HG03442 (cell line): Measurements from ENCODE around the gene PAM.
"Not testable (repeated sequence)": the region's sequence is repeated elsewhere in the genome, so short reads cannot be mapped to it uniquely, and the experiment has no call there.

Experiments used
- ATAC-seq: cut with Tn5 transposase; IDR thresholded peaks from one replicate; pipeline ENCODE4 v1.9.1; 2021; ENCODE audit warnings: mild to moderate bottlenecking, moderate library complexity; ENCODE audit not compliant: unreplicated experiment

The PAM gene

GRCh38 chr5:102891175-102891574 lies 136.1 kb downstream of the PAM start:
- no peak for ATAC-seq

DNA sequence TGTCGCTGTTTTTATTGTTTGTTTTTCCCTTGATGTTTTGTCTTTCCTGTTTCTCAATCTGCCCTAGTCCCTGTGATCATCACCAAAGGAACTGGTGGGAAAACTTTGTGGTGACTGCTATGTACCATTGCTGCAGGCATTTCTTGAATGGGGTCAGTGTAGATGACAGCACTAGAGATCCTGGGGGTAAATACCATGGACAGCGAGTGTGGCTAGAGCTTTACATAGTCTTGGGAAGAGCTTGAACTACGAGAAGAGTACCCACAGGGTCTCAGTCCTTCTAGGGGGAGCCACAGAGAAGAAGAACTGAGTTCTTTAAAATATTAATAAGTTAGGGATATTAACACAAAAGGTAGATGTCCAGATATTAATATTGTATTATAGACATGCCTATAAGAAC lies 138.8 kb downstream of the PAM start:
- no peak for ATAC-seq

- no peak for ATAC-seq
Observed at GRCh38 chr5:102895234-102895633, 140.1 kb downstream of the PAM start.

DNA sequence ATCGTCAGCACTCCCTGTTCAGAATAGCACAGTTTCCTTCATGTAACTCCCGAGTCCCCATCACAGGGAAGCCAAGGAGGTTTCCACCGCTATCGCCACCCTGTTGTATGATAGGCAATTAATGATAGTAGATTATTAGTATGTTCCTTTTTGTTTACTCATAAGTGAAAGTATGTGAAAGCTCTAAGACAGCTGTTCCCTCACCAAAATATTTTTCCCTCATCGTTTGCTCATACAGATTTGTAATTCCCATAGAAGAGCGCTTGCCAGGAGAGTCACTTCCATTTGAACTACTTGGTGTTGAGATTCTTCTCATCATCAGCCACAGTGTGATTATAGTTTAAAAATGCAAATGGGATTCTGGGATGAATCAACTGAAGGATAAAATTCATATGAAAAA lies 140.9 kb downstream of the PAM start:
- no peak for ATAC-seq

GRCh38 chr5:102901424-102902134 lies 146.5 kb downstream of the PAM start:
- ATAC-seq: no peak

DNA sequence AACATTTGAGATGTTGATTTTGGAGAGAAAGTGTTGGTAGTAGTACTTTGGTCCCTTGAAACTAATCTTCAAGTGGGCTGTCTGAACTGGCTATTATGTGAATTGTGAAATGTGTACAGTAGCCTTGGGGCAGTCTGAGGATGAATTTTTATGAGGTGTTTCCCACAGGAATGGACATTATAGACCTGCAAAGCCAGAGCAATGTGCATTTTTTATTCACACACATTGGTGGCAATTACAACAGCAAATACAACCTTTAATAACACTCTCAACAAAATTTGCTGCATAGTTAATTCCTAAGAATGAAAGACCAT lies 147.0 kb downstream of the PAM start:
- no peak for ATAC-seq

GRCh38 chr5:102902647-102903046 lies 147.5 kb downstream of the PAM start:
- no peak for ATAC-seq

DNA sequence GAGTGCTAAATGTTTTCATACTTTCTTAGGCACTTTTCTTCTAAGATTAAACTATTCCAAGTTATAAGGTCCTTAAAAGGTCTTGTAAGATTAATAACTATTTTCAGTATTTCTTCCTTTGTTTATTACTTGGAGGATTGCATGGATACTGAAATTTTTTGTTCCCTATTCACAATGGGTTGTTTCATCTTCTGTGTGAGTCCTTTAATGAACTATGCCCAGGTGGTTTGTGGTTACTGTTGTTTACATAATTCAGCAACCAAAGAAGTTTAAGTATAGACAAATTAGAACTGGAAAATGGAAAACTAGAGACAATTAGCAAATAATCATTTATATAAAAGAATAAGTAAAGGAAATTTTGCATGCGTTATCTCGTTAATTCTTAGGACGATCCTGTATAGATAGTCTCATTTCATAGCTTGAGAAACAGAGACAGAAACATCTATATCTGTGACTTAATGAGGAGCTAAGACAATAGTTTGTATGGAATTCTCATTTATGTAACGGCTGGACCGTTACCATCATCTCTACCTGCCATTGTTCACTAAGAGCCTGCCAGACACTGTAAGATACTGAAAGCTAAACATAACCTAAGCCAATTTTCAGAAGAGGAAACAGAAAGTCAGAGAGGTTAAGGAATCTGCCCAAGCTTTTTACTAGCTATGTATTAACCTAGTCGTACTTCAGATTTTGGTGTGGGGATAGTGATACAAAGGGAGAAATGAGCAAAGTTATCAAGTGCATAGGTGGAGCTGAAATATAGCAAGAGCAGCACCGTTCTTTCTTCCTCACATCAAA lies 148.2 kb downstream of the PAM start:
- ATAC-seq: no peak

- ATAC-seq: no peak
Observed at GRCh38 chr5:102905056-102905455, 150.0 kb downstream of the PAM start.

- not testable (repeated sequence) for ATAC-seq
Observed at GRCh38 chr5:102907099-102907498, 152.0 kb downstream of the PAM start.

DNA sequence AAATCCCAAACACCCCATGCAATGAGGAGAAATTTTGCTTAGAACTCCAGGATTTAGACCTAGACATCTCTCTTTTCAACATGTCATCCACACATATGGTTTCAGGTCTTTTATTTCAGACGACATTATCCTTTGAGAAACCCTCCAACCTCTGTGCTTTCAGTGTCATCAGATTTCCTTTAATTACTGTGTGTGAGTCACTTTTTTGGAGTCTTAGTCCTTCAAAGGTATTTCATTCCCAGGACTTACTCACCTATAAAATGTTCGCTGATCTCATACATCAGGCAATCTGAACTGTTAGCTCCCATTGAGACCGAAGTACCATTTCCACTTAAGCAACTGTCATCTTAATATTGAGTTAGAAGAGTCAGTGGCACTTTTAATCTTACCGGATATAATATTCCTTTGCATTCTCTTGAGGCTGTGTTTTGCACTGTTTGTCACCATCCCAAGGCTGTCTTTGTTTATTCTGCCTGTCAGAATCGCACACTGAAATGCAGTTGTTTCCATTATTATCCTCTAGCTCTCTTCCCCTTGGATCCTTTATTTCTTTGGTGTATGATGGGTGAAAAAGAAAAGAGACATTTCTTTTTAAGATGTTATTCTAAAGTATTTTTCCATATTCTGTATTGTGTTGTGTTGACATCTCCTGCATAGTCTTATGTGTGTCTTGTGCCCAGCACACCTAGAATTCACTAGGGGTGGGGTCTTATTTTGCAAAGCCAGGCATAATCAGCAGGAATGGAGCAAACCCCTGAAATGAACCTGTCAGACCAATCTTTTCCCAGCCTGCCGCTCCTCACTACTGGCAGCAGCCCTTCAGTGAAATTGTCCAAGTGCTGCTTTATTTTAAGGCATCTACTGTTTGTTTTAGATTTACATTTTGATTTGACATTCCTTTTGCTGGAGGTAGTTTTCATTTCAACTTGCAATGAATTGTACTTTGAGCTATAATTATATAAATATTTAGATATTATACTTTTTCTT lies 155.4 kb downstream of the PAM start:
- ATAC-seq: no peak

DNA sequence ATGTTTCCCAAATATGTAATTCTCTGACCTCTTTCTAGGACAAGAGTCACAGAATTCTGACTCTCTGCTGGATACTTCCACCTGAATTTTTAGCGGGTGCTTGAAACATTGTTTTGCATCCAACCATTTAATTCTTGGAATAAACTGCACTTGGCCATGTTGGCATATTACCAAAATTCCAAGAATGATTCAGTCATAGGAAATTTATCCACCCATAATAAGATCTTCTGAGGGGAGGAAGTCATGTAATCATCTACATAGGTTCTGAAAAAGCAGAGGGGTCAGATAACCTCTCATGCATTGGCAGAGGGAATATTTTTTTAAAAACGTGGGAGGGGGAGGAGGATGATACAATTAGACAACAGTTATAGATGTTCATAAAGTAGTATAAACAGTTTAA lies 156.9 kb downstream of the PAM start:
- ATAC-seq: no peak

DNA sequence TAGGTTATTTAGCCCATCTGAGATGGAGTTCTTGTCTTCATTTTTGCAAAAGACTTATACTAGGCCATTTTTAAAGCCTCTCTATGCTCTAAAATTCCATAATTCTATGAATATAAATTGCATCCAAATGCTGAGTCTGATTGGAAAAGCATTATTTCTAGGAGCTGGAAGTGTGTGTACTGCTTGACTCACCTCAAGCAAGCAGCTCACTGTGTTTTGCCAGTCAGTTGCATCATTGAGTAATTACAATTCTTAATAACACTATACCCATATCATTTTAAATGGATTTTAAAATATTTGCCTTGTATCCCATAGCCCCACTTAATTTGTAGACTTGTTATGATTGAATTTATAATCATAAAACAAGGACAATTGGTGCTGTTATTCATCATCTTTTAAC lies 161.0 kb downstream of the PAM start:
- ATAC-seq: no peak

DNA sequence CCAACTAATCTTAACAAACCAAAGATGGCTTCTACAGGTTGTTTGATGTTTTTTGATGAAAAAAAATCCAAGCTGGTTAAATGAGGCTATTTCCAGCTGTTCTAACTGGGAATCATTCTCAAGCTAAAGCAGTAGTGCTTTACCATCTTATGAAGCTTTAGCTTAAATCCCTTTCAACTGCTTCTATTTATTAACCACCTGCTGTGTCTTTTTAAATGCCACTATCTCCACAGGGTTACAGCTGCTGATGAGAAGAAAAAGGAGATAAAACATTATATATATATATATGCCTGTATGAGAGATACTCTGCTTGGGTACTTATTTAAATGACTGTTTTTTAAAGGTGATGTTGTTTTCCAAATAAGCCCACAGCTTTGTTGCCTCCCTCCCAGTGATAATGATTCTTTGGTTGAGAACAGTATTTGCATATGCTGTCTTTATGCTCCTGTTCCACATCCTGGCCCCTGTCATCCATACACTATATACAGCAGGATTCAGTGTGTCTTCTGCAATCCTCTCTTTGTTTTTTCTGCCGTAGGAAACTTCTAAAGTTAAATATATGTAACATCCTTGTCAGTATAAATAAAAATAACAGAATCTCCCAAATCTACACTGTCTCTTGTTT lies 164.0 kb downstream of the PAM start:
- ATAC-seq: no peak

DNA sequence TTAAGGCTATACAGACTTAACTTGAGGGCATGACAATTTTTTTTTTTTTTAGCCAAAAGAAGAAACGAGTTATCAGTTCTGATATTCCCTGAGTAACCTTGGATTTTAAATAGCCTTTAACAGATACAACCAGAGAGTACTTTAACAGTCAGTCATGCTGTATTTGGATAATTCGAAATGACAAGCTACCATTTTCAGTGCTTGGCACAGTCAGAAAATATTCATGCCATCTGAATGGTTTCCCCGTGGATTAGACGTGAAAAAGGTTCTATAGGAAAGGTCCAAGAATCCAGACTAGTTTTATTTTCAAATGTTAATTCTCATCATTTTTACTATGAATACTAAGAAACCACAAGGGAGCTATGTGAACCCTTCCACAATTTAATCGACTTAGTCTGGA lies 165.7 kb downstream of the PAM start:
- no peak for ATAC-seq

DNA sequence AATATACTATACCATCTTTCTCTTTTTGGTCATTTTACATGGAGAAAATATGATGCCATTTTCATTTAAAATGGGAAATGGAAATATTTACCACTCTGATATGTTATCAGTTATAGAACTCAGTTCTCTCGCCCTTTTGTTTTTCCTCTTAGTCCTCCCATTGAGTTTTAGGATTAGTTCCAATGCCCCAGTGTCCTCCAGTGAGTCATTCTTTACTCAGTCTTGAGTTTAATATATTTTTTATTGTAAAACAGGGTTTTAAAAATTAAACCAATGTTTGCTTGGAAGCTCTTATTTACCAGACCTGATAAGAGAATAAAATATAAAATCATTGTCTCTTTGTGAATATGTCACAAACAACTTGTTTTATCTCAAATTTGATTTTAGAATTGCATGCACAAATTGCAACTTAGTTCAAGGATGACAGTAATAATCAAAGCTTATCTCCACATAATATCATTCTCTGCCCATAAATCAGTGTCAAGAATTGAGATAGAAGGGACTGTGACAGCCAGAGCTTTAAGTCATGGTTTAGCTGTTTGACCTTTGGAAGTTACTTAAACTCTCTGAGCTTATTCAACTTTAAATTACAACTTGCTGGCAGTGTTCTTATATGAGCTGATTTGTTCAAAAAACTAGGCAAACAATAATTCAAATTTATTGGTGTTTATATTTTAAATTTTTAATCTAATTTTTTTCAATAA lies 166.4 kb downstream of the PAM start:
- ATAC-seq: no peak

DNA sequence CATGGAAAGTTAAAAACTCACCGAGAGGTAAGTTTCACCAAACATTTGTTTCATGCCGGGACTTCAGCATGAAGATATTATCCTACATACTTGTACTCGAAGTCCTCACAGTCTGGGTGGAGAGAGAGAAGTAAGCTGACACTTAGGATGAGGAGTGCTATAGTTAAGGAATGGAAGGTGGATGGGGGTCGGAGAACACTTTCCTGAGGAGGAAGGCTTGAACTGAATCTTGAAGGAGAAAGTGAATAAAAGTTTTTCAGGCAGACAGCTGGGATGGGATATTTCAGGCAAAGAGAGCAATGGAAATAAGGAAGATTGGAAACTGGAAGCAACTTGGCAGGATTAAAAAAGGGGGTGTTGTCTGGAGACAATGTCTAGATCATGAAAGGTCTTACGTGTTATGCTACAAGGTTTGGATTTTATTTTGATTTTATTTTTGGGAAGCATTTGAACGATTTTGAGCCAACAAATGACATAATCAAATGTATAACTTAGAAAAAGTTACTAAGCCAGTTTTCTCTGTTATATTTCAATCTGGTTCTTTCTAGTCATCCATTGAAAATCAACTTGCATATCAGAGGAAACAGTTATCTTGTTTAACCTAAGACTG lies 167.1 kb downstream of the PAM start:
- no peak for ATAC-seq

- ATAC-seq: no peak
Observed at GRCh38 chr5:102922799-102923477, 167.8 kb downstream of the PAM start.

- no peak for ATAC-seq
Observed at GRCh38 chr5:102924963-102925362, 169.9 kb downstream of the PAM start.
